Measurements from ENCODE around the gene DTX4. TPM values are rescaled to one million over a fixed set of nuclear protein-coding genes. Genes with fewer than 3 reads are reported as not detected.

DTX4 gene
- total and polyA plus RNA-seq, 3 donors from 2014 or later: 4.5 to 10.2 (median 6.1) TPM

DNA sequence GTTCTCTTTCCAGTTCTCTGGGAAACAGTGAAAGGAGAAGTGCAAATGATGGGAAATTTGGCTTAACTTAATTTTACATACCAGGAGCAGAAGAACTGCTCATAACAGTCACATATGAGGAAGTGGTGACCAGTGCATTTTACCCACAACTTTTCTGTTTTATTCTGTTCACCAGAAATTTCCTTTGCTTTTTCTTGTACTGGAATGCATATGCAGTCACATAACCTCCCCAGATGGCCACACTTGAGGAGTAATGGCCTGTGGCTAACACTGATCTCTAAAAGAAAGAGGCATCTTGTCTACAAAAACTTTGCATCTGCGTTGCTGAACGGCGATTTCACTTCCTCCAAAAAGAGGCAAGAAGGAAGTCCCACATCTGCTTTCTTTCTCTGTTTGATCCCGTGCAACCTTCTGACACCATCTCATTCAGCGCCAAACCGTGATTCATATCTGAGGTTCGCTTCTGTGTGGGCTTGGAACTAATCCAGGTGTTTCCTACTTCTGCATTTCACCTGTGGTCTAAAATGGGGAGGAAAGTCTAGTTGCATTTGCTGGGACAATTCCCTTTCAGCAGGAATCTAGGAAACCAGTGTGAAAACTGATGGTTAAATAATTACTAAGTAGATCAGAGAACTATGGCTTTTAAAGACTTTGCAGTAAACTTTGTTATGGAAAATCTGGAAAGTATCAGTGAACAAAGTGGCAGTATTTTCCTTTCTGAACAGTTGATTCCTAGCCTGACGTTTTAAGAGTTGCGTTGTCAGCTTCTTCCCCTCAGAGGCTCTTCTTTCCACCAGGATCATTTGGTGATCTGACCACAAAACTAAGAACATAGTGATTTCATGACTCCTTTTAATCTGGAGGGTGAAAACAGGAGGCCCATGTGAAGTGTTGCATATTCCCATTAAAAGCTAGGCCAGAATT is 45.0 kb downstream of the DTX4 start:
- peak; percentile 32 for DNase-seq
- no peak overlapping the region for H3K27ac ChIP-seq
- TF ChIP-seq POLR2A (IDR thresholded peaks at IDR 0.05): no peak
- TF ChIP-seq, protein P1, sequence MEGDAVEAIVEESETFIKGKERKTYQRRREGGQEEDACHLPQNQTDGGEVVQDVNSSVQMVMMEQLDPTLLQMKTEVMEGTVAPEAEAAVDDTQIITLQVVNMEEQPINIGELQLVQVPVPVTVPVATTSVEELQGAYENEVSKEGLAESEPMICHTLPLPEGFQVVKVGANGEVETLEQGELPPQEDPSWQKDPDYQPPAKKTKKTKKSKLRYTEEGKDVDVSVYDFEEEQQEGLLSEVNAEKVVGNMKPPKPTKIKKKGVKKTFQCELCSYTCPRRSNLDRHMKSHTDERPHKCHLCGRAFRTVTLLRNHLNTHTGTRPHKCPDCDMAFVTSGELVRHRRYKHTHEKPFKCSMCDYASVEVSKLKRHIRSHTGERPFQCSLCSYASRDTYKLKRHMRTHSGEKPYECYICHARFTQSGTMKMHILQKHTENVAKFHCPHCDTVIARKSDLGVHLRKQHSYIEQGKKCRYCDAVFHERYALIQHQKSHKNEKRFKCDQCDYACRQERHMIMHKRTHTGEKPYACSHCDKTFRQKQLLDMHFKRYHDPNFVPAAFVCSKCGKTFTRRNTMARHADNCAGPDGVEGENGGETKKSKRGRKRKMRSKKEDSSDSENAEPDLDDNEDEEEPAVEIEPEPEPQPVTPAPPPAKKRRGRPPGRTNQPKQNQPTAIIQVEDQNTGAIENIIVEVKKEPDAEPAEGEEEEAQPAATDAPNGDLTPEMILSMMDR (IDR thresholded peaks at IDR 0.05): no peak
- no peaks in the 10 kb centered on the region for H3K27me3 ChIP-seq
- intact Hi-C loops (cut with DNase I; ENCODE audit: low total_unique reads): no loop called here
- no peaks in the 10 kb centered on the region for H3K4me1 ChIP-seq
- no peak overlapping the region for H3K4me3 ChIP-seq
- H3K36me3 ChIP-seq (ENCODE audit: low read depth, missing control alignments): no peaks in the 10 kb centered on the region
- H3K9me3 ChIP-seq: no peaks in the 10 kb centered on the region
- WGBS, 2 donors: 53 to 59% methylated on average over 9 of the region's 9 CpGs

- intact Hi-C loops (cut with DNase I; ENCODE audit: low total_unique reads): no loop called here
- H3K36me3 ChIP-seq (ENCODE audit: low read depth, missing control alignments): no peaks in the 10 kb centered on the region
- no peak overlapping the region for H3K4me3 ChIP-seq
- 90 to 93% methylated on average over 4 of the region's 4 CpGs for WGBS, 2 donors
- no peaks in the 10 kb centered on the region for H3K9me3 ChIP-seq
- H3K27ac ChIP-seq: no peak overlapping the region
- TF ChIP-seq POLR2A (IDR thresholded peaks at IDR 0.05): no peak
- H3K27me3 ChIP-seq: no peaks in the 10 kb centered on the region
- H3K4me1 ChIP-seq: no peaks in the 10 kb centered on the region
- DNase-seq: no peak
Measured at GRCh38 chr11:59218319-59218718, 46.4 kb downstream of the DTX4 start.

DNA sequence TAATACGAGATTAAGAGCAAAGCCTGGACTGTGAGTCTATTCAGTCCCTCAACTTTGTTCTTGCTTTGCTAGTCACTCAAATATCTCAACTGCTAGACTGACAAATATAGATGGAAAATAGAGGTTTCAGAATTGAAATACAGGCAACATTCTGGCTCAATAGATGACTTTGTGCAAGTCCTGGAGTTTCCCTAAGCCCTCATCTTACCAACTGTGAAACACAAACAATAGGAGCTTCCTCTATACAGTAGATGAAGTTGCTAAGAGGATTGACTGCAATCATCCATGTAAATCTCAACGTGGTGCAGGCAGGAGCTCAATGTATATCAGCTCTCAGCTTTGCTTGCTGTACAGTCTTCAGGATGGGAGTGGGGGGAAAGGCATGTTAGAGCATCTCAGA is 47.0 kb downstream of the DTX4 start:
- Histone ChIP-seq H3K4me1 (no peaks in the 10 kb centered on the region), H3K27ac (no peak overlapping the region), H3K36me3 (ENCODE audit: low read depth, missing control alignments) (no peaks in the 10 kb centered on the region), H3K9me3 (no peaks in the 10 kb centered on the region), H3K27me3 (no peaks in the 10 kb centered on the region), H3K4me3 (no peak overlapping the region)
- WGBS, 2 donors: 60 to 62% methylated on average over 2 of the region's 2 CpGs
- DNase-seq: no peak
- TF ChIP-seq, protein P1 (IDR thresholded peaks at IDR 0.05): no peak
- TF ChIP-seq POLR2A (IDR thresholded peaks at IDR 0.05): no peak
- intact Hi-C loops (cut with DNase I; ENCODE audit: low total_unique reads): no loop called here

GRCh38 chr11:59219836-59220235 is 47.9 kb downstream of the DTX4 start:
- no peak overlapping the region for H3K4me3 ChIP-seq
- H3K27ac ChIP-seq: no peak overlapping the region
- H3K36me3 ChIP-seq (ENCODE audit: low read depth, missing control alignments): no peaks in the 10 kb centered on the region
- 65% methylated on average over 4 of the region's 4 CpGs for WGBS, 2 donors
- intact Hi-C loops (cut with DNase I; ENCODE audit: low total_unique reads): no loop called here
- no peaks in the 10 kb centered on the region for H3K27me3 ChIP-seq
- TF ChIP-seq POLR2A (IDR thresholded peaks at IDR 0.05): no peak
- no peaks in the 10 kb centered on the region for H3K9me3 ChIP-seq
- no peaks in the 10 kb centered on the region for H3K4me1 ChIP-seq
- no peak for DNase-seq

DNA sequence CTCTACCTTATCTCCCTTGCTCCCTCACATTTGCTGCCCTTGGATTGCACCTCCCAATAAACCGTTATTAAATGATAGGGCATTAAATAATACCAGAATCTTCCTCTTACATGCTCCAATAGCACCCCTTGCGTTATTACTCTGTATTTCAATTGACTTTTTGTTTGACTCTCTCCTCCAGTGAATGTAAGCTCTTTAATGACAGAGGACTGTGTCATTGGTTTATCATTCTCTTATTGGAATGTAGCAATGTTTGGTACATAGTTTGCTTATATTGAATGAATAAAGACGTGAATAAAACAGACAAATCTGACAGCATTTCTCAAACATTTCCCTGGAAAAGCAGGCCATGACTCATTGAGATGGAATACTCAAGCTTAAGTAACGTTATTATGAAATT is 49.5 kb downstream of the DTX4 start:
- DNase-seq: no peak
- TF ChIP-seq, protein P1 (IDR thresholded peaks at IDR 0.05): no peak
- TF ChIP-seq POLR2A (IDR thresholded peaks at IDR 0.05): no peak
- H3K9me3 ChIP-seq: no peaks in the 10 kb centered on the region
- 54 to 76% methylated on average over 4 of the region's 4 CpGs for WGBS, 2 donors
- no peaks in the 10 kb centered on the region for H3K27me3 ChIP-seq
- no peak overlapping the region for H3K27ac ChIP-seq
- H3K4me1 ChIP-seq: no peaks in the 10 kb centered on the region
- intact Hi-C loops (cut with DNase I; ENCODE audit: low total_unique reads): no loop called here
- H3K36me3 ChIP-seq (ENCODE audit: low read depth, missing control alignments): no peaks in the 10 kb centered on the region
- no peak overlapping the region for H3K4me3 ChIP-seq

All from testis (tissue), 3 donors.